Ovary (tissue), 9 donors: ENCODE measurements around the gene IL1B. TPM values are rescaled to one million over a fixed set of nuclear protein-coding genes. Genes with fewer than 3 reads are reported as not detected.

ENCODE experiments used
- DNase-seq, 5 donors: peaks; one replicate each; pipeline ENCODE4 v3.0.0-alpha.2; 2019 to 2020
- H3K27ac ChIP-seq, 2 donors: fragments of 200-600 bp; one replicate each; pipeline versions ENCODE4 v1.5.1 to v1.8.0; 2019 to 2022
- H3K27me3 ChIP-seq: fragments of 200-600 bp; one replicate; pipeline ENCODE4 v1.8.0; 2022
- H3K36me3 ChIP-seq: fragments of 200-600 bp; sonication (generic); one replicate; pipeline ENCODE4 v1.5.1; 2019
- H3K4me1 ChIP-seq: one replicate; pipeline ENCODE4 v1.8.1; 2013; ENCODE audit warnings: mild to moderate bottlenecking, moderate library complexity; ENCODE audit not compliant: insufficient read depth
- H3K4me3 ChIP-seq: fragments of 200-600 bp; sonication (generic); one replicate; pipeline ENCODE4 v1.5.1; 2017
- H3K9me3 ChIP-seq, 2 donors: fragments of 200-600 bp in 1 of 2; sonication (generic) in 1 of 2; one replicate each; pipeline versions ENCODE4 v1.5.1 to v1.8.1; 2013 to 2019; ENCODE audit warnings: mild to moderate bottlenecking in 1 of 2, moderate library complexity in 1 of 2
- EP300 ChIP-seq: sonication (generic); formaldehyde crosslinking; IDR thresholded peaks from one replicate; pipeline ENCODE4 v1.6.1; 2017; ENCODE audit warnings: antibody characterized with exemption
- POLR2A ChIP-seq: fragments of 450-650 bp; IDR thresholded peaks from one replicate; pipeline ENCODE4 v1.6.1; 2017; ENCODE audit warnings: antibody characterized with exemption, mild to moderate bottlenecking, moderate library complexity
- WGBS, 3 donors: extraction: QIAGEN DNeasy Blood & Tissue Kit in 1 of 3; methylation state at CpG; one replicate each; pipeline versions ENCODE4 v1.1.5 to v1.1.7; 2013 to 2017; 5-methylcytosine and 5-hydroxymethylcytosine counted together
- intact Hi-C, 4 donors: fragments of 100-400 bp; cut with DNase I; formaldehyde crosslinking; loops; one replicate each; pipeline versions ENCODE4 v1.11.0 to v1.15.1; 2022 to 2023
- polyA plus RNA-seq, 2 donors: library from polyadenylated mRNA; stranded (reverse); fragments of 200-250 nt in 1 of 2; fragments of 350-450 nt in 1 of 2; fragmentation: Illumina TruSeq in 1 of 2; extraction: RNeasy Lipid Tissue Mini Kit (QIAGEN cat#74804) in 1 of 2; gene quantifications; one replicate each; pipeline ENCODE4 v1.2.3, GENCODE V29; 2013 to 2014
- total RNA-seq, 7 donors: library from RNA; depleted of rRNA in 2 of 7; stranded (reverse); fragments of >200 nt in 2 of 7; fragmentation: NEBNext Ultra II Directional in 3 of 7; extraction: Animal tissue kit (Norgen Biotek cat#: 25700) in 3 of 7; gene quantifications; one replicate each; pipeline versions ENCODE4 v1.1.0 to v1.2.4, GENCODE V29; 2016 to 2023
- TF ChIP-seq, protein P1 (sequence below), 3 donors: fragments of 450-650 bp in 2 of 3; fragments of 200-600 bp in 1 of 3; IDR thresholded peaks; one replicate each; pipeline versions ENCODE4 v1.5.1 to v1.8.0; 2016 to 2022; ENCODE audit warnings: antibody characterized with exemption in 3 of 3, mild to moderate bottlenecking in 1 of 3
- donor health status: DM: no; HTN: no; CAD: no; lungs with moderate emphysema.
- donor health status: DM: no; HTN: no; CAD: no.
- donor health status: Bipolar disorder and iron deficiency.
- donor health status: DM: yes; HTN: yes; CAD: no.
- donor health status: DM: no; HTN: no; CAD: no.
- donor health status: DM: yes; HTN: yes; CAD: no.

IL1B gene
- total and polyA plus RNA-seq, 9 donors, result 0.39 to 5.2 (median 2.3) TPM; not detected in 1

DNA sequence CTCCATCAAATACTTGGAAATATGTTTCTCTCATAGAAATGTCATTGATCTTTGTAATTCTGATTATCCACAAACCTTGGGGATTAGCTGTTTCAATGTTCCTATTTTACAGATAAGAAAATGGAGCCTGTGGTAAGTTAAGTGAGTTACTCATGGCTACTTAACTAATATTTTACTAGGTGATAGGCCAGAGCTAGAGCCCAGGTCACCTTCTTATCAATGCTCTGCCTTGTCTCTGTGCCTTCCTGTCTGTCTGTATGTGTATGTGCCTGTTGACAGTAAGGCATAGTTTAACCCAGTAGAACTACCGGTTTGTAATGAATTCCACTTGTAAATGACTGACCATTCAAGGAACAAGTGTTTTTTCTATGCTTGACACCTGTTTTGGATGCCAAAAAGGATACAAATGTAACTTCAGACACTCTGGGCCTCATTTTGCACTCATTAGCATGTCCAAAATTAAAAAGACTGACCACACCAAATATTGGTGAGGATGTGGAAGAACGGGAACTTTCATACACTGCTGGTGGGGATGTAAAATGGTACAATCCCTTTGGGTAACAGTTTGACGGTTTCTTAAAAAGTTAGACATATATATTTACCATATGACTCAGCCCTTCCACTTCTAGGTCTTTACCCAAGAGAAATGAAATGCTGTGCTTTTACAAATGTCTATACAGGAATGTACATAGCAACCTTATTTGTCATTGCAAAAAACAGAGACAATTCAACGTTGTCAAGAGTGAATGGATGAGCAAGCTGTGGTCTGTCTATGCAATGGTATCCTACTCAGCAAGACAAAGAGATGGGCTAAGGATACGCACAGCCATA is 32.7 kb downstream of the IL1B start:
- no peak for DNase-seq
- Histone ChIP-seq H3K27me3 (no peaks in the 10 kb centered on the region), H3K4me3 (no peak overlapping the region), H3K9me3 (no peaks in the 10 kb centered on the region), H3K27ac (no peak overlapping the region), H3K36me3 (no peaks in the 10 kb centered on the region), H3K4me1 (no peaks in the 10 kb centered on the region)
- TF ChIP-seq POLR2A, result no peak
- TF ChIP-seq EP300, result no peak
- TF ChIP-seq, protein P1, sequence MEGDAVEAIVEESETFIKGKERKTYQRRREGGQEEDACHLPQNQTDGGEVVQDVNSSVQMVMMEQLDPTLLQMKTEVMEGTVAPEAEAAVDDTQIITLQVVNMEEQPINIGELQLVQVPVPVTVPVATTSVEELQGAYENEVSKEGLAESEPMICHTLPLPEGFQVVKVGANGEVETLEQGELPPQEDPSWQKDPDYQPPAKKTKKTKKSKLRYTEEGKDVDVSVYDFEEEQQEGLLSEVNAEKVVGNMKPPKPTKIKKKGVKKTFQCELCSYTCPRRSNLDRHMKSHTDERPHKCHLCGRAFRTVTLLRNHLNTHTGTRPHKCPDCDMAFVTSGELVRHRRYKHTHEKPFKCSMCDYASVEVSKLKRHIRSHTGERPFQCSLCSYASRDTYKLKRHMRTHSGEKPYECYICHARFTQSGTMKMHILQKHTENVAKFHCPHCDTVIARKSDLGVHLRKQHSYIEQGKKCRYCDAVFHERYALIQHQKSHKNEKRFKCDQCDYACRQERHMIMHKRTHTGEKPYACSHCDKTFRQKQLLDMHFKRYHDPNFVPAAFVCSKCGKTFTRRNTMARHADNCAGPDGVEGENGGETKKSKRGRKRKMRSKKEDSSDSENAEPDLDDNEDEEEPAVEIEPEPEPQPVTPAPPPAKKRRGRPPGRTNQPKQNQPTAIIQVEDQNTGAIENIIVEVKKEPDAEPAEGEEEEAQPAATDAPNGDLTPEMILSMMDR (IDR thresholded peaks at IDR 0.05), result no peak
- WGBS, 3 donors, result 80 to 87% (median 85%) methylated on average over 5 of the region's 5 CpGs
- intact Hi-C loops, result no loop called here

DNA sequence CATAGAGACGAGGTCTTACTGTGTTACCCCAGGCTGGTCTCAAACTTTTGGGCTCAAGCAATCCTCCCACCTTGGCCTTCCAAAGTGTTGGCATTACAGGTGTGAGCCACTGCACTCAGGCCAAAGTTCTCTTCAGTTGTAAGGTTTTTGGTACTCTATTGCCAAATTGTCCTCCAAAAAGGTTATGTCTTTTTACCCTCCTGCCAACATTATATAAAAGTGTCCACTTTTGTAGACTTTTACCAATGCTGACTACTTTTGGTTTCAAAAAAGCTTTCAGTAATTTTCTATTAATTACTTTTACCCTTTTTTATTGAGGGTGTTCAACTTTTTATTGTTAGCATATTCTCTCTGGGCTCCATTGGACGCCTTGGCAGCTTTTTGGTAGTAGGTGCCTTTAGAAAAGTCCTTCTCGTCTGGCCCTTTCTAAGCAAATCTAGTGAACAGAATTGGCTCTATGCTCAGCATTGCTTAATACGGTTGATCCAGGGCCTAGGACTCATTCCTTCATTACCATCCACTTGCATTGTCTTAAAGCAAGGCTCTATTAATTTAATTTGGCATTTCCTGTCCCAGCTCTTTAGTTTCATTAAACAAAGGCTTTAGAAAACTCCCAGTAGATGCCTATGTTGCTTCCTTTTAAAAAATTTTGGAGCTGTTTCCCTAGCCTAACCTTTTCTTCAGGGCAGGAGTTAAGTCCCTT is 35.5 kb downstream of the IL1B start:
- no peak for TF ChIP-seq EP300
- no peak for TF ChIP-seq POLR2A
- TF ChIP-seq, protein P1 (IDR thresholded peaks at IDR 0.05), result no peak
- H3K4me1 ChIP-seq, result no peaks in the 10 kb centered on the region
- H3K9me3 ChIP-seq, result no peaks in the 10 kb centered on the region
- intact Hi-C loops, result no loop called here
- H3K27ac ChIP-seq, result no peak overlapping the region
- no peaks in the 10 kb centered on the region for H3K27me3 ChIP-seq
- no peak overlapping the region for H3K4me3 ChIP-seq
- no peaks in the 10 kb centered on the region for H3K36me3 ChIP-seq
- 79 to 87% (median 84%) methylated on average over 4 of the region's 4 CpGs for WGBS, 3 donors
- no peak for DNase-seq

DNA sequence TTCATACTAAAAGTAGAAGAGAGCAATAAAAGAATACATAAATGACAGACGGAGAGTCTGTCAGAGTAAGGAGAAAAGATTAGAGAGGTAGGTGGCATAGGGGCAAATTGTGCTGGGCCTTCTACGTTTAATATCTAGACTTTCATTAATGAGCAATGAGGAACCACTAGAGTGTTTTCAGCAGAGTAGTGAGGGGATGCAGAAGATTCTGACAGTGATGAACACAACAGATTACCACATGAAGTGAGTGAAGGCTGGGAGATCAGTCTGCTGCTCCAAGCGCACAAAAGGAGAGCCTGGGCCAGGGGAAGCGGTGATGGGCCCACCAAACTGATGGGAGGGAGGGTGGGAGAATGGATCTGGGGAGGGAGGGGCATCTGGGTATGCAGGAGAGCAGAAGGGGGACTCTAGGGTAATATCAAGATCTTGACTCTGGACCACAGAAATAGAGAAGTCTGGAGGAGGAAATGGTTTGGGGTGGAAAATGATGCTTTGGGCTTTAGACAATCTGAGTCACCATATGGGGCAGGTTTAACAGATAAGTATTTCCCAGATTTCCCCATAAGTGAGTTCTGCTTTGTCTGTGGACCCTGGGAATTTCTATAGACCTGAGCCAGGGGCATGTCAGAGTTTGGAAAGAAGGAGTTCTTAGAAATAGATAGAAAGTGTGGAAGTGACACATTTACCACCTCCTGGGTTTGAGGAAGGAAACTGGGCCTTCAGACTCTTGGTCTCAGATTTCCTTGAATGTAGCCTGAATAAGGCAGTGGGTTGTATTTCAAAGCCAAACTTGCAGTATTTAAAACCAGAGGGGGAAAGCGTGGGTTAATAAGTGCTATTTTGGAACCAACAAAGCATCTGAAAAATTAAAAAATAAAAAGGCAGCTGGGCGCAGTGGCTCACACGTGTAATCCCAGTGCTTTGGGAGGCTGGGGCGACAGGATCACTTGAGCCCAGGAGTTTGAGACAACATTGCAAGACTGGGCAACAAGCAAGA is 37.3 kb downstream of the IL1B start:
- Histone ChIP-seq H3K27me3 (no peaks in the 10 kb centered on the region), H3K4me3 (no peak overlapping the region), H3K27ac (no peak overlapping the region), H3K36me3 (no peaks in the 10 kb centered on the region), H3K4me1 (no peaks in the 10 kb centered on the region), H3K9me3 (no peaks in the 10 kb centered on the region)
- intact Hi-C loops, result no loop called here
- DNase-seq, result no peak
- TF ChIP-seq, protein P1 (IDR thresholded peaks at IDR 0.05), result no peak
- TF ChIP-seq POLR2A (no peak), EP300 (no peak)
- 62 to 81% (median 78%) methylated on average over 8 of the region's 8 CpGs for WGBS, 3 donors

DNA sequence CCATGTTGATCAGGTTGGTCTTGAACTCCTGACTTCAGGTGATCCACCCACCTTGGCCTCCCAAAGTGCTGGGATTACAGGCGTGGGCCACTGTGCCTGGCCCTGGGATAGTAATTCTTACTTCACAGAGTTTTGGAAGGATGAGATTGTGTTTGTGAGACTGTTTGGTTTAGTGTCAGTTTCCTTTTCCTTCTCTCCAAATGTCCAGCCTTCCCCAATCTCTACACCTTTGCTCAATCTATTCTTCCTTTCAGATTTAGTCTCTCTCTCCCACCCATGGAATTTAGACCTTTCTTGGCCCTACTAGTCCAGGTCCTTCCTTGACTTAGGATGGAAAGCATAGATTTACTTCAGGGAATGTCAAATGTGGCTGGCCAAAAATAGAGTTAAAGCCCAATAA is 40.1 kb downstream of the IL1B start:
- Histone ChIP-seq H3K27ac (no peak overlapping the region), H3K9me3 (no peaks in the 10 kb centered on the region), H3K4me1 (no peaks in the 10 kb centered on the region), H3K4me3 (no peak overlapping the region), H3K36me3 (no peaks in the 10 kb centered on the region), H3K27me3 (no peaks in the 10 kb centered on the region)
- 0% methylated on average over 1 of the region's 1 CpG for WGBS, 3 donors
- TF ChIP-seq POLR2A (no peak), EP300 (no peak)
- TF ChIP-seq, protein P1 (IDR thresholded peaks at IDR 0.05), result no peak
- intact Hi-C loops, result no loop called here
- DNase-seq, result no peak
